Hematopoietic multipotent progenitor cell treated with erythropoietin and hydrocortisone succinate and interleukin-3 and kit ligand, for 6 days (in vitro differentiated cells): ENCODE data around the gene CAPZA1.

Experiments used
- DNase-seq: peaks from one replicate; pipeline ENCODE4 v3.0.0-alpha.2; 2015

The CAPZA1 gene

DNA sequence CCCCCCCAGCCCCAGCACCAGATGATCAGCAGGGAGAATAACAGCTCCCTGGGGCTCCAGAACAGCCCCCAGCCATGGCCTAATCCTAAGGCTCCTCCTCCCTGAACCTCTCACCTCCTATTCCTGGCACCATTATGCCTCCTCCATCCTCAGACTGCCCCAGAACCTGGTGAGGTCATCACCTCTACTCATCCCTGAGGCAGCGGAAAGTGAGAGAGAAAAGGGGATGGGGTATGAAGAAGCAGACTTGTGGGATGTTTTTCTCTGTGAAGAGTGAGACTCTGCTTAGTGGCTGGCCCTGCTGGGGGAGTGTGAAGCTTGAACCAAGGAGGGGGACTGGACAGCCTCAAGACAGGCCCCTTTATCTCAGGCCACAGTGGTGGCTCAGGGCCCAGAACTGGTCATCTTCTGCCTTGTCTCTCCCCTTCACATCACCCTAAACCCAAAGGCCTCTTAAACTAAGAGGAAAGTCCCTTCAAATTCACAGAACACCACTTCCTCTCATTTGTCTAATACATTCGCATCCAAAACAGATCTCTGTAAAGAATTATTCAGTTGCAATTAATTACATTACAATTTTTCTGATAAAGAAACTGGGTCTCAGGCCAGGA lies 97.7 kb downstream of the CAPZA1 start:
- no peak for DNase-seq

DNA sequence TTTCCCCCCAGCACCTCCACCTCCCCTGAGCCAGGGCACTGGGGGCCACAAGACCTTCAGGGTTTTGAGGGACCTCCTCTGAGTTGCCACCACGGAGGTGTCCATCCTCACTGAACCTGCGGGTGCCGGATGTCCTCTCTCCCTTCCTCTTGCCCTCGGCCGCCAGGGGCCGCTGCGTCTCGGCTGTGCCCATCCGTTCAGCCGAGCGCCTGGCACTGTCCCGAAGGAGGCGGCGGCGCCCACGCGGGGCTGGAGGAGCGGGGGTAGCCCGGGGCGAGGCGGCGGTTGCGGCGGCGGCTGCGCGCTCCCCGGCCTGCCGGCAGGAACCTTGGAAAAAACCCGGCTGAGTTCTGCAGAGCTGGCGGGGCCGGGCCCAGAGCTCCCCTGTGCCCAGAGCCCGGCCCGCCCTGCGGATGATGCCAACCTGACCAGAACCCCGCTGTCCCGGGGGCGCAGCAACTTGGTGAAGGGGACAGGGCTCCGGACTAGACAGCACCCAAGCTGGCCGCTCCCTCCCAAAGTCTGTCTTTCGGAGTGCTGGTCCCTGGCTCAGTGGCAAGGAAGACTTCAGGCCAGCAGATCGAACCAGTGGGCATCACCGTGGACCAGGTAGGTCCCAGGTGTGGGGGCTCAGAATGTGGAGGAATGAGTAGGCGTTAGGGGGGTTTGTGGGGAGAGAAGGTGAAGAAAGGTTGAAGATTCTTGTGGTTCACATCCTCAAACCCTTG lies 99.2 kb downstream of the CAPZA1 start:
- DNase-seq, result peak; percentile 89

DNA sequence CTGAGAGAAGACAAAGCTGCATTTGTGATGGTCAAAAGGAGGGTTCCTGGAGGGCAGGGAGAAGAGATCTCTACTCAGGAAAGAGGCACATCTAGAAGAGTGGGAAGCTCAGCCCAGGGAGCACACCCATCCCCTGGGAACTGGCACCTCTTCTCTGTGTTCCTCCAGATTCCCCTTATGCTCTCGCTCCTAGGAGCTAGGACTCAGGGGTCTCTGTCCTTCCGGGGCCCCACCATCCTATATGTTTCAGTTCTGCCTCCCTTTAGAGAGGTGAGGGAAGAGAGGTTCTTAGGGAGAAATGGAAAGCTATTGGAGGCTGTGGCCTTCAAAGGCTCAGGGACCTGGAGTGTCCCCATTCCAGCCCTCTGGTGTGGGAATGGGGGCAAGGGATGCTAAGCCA lies 100.1 kb downstream of the CAPZA1 start:
- DNase-seq, result no peak

DNA sequence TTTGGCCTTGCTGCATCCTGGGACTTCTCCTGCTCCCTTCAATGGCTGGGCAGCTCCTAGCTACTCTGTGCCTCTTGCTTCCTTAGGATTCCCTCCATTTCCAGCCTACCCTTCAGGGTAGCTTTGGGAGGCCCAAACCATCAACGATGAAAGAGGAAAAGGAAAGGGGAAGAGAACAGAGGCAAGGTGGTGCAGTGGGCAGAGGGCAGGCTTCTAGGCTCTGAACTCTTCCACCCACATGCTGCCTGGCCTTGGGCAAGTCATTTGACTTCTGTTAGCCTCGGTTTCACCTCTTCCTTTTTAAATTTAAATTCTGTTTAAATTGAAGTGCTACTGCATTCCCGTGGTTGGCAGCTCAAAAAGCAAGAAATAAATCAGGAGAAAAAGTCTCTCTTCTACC lies 101.2 kb downstream of the CAPZA1 start:
- DNase-seq, result no peak
